ENCODE data around the gene FBXL16. TPM values are rescaled to one million over a fixed set of nuclear protein-coding genes. Genes with fewer than 3 reads are reported as not detected.

The FBXL16 gene
- total and polyA plus RNA-seq, 2 of the 13 experiments (the other 11 are each of a cell fraction or from before 2014, with no cell fraction given): 0.22 to 2.0 TPM

DNA sequence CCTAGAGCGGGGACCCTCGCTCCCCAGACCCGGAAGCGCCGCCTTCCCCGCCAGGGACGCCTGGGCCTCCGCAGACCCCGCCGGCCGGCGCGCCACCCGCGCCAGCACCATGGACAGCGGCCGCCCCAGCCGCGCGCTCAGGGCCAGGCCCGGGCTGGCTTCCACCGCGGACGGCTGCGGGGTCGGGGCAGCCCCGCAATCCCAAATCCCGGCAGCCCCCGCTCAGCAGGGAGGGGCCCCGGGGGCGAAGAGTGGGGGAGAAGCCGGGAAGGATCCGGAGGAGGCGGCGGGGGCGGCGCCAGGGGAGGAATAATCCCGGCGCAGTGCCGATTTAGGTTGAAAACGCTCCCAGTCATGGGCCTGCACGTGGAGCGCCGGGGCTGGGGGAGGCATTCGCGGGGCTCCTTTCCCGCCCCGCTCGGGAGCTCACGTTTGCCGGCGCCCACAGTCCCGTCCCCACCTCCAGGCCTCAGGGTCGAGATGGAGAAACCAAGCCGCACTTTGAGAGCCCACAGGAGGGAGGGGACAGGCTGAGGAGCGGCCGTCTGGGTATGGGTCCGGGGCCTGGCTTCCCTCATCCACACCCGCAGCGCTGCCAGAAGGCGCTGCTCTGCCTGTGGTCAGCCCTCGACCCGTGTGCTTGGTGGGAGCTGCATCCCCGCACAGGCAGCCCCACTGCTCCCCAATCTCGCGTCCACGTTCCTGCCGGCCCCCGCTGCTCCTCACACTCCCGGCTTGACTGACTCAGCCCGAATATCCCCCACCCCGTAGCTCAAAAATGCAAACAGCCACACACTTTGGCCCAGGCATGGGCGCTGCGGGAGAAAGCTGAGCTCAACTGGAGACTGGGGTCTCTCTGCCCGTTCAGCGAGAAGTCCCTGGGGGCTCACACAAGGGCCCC is 4.7 kb downstream of the FBXL16 start (continued):
- TF ChIP-seq, protein P1, sequence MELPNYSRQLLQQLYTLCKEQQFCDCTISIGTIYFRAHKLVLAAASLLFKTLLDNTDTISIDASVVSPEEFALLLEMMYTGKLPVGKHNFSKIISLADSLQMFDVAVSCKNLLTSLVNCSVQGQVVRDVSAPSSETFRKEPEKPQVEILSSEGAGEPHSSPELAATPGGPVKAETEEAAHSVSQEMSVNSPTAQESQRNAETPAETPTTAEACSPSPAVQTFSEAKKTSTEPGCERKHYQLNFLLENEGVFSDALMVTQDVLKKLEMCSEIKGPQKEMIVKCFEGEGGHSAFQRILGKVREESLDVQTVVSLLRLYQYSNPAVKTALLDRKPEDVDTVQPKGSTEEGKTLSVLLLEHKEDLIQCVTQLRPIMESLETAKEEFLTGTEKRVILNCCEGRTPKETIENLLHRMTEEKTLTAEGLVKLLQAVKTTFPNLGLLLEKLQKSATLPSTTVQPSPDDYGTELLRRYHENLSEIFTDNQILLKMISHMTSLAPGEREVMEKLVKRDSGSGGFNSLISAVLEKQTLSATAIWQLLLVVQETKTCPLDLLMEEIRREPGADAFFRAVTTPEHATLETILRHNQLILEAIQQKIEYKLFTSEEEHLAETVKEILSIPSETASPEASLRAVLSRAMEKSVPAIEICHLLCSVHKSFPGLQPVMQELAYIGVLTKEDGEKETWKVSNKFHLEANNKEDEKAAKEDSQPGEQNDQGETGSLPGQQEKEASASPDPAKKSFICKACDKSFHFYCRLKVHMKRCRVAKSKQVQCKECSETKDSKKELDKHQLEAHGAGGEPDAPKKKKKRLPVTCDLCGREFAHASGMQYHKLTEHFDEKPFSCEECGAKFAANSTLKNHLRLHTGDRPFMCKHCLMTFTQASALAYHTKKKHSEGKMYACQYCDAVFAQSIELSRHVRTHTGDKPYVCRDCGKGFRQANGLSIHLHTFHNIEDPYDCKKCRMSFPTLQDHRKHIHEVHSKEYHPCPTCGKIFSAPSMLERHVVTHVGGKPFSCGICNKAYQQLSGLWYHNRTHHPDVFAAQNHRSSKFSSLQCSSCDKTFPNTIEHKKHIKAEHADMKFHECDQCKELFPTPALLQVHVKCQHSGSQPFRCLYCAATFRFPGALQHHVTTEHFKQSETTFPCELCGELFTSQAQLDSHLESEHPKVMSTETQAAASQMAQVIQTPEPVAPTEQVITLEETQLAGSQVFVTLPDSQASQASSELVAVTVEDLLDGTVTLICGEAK (IDR thresholded peaks at IDR 0.05): no peak
- TF ChIP-seq, protein P1 (CRISPR knock-in tag; IDR thresholded peaks at IDR 0.05): no peak
- TF ChIP-seq ZNF326 (CRISPR knock-in tag; IDR thresholded peaks at IDR 0.05; ENCODE audit: borderline replicate concordance) (no peak), ZBTB7A (CRISPR knock-in tag; IDR thresholded peaks at IDR 0.05) (no peak), HNRNPL (IDR thresholded peaks at IDR 0.05; ENCODE audit: low read depth, low read length) (no peak), ZFP37 (CRISPR knock-in tag; IDR thresholded peaks at IDR 0.05; ENCODE audit: borderline replicate concordance) (no peak), ZFP62 (CRISPR knock-in tag; IDR thresholded peaks at IDR 0.05) (no peak), NFATC3 (CRISPR knock-in tag; IDR thresholded peaks at IDR 0.05) (no peak), SOX5 (CRISPR knock-in tag; IDR thresholded peaks at IDR 0.05; ENCODE audit: borderline replicate concordance) (no peak), NRL (CRISPR knock-in tag; IDR thresholded peaks at IDR 0.05; ENCODE audit: borderline replicate concordance) (no peak), RARG (CRISPR knock-in tag; IDR thresholded peaks at IDR 0.05; ENCODE audit: low read depth) (peak; percentile 64; the same call in 1 of the 2 replicates), SRY (CRISPR knock-in tag; IDR thresholded peaks at IDR 0.05) (peak; percentile 86; the same call in 1 of the 2 replicates), KDM5B (CRISPR knock-in tag; IDR thresholded peaks at IDR 0.05; ENCODE audit: borderline replicate concordance) (peak; percentile 52; the same call in 1 of the 2 replicates), DNMT3B (CRISPR knock-in tag; conservative IDR thresholded peaks at IDR 0.05) (no peak)
- TF ChIP-seq, protein P2, sequence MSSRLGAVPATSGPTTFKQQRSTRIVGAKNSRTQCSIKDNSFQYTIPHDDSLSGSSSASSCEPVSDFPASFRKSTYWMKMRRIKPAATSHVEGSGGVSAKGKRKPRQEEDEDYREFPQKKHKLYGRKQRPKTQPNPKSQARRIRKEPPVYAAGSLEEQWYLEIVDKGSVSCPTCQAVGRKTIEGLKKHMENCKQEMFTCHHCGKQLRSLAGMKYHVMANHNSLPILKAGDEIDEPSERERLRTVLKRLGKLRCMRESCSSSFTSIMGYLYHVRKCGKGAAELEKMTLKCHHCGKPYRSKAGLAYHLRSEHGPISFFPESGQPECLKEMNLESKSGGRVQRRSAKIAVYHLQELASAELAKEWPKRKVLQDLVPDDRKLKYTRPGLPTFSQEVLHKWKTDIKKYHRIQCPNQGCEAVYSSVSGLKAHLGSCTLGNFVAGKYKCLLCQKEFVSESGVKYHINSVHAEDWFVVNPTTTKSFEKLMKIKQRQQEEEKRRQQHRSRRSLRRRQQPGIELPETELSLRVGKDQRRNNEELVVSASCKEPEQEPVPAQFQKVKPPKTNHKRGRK (CRISPR knock-in tag; IDR thresholded peaks at IDR 0.05): no peak
- TF ChIP-seq, protein P3, sequence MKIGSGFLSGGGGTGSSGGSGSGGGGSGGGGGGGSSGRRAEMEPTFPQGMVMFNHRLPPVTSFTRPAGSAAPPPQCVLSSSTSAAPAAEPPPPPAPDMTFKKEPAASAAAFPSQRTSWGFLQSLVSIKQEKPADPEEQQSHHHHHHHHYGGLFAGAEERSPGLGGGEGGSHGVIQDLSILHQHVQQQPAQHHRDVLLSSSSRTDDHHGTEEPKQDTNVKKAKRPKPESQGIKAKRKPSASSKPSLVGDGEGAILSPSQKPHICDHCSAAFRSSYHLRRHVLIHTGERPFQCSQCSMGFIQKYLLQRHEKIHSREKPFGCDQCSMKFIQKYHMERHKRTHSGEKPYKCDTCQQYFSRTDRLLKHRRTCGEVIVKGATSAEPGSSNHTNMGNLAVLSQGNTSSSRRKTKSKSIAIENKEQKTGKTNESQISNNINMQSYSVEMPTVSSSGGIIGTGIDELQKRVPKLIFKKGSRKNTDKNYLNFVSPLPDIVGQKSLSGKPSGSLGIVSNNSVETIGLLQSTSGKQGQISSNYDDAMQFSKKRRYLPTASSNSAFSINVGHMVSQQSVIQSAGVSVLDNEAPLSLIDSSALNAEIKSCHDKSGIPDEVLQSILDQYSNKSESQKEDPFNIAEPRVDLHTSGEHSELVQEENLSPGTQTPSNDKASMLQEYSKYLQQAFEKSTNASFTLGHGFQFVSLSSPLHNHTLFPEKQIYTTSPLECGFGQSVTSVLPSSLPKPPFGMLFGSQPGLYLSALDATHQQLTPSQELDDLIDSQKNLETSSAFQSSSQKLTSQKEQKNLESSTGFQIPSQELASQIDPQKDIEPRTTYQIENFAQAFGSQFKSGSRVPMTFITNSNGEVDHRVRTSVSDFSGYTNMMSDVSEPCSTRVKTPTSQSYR (CRISPR knock-in tag; IDR thresholded peaks at IDR 0.05; ENCODE audit: borderline replicate concordance): peak; percentile 47; the same call in 1 of the 2 replicates
